Stimulated activated CD4-positive, alpha-beta T cell treated with anti-CD3 and anti-CD28 coated beads, Interleukin-1b, Interleukin-23, amount 100 ng/mL, for 4 hours (primary cell): ENCODE measurements around the gene GALNT6.

Experiments
- DNase-seq, 2 donors: peaks; one replicate each; pipeline ENCODE4 v3.0.0-alpha.2; 2020; ENCODE audit warnings: low read depth in 2 of 2

GALNT6 gene

DNA sequence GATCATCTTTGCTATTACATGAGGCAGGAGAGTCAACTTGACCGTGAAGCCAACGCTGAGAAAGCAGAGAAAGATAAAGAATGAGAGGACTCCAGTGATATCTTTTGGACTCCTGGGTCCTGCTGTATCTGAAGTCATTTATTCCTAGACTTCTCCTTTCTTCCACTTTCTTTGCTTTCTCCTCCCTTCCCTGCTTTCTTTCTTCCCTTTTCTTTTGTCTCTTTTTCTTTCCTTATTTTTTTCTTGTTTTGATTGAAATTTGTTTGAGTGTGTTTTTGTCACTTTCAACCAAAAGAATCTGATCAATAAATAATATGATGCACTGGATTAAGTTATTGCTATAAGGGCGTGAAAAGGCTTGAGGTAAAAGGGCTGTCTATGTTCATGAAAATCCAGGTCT lies 13.4 kb upstream of the GALNT6 start:
- DNase-seq = no peak

DNA sequence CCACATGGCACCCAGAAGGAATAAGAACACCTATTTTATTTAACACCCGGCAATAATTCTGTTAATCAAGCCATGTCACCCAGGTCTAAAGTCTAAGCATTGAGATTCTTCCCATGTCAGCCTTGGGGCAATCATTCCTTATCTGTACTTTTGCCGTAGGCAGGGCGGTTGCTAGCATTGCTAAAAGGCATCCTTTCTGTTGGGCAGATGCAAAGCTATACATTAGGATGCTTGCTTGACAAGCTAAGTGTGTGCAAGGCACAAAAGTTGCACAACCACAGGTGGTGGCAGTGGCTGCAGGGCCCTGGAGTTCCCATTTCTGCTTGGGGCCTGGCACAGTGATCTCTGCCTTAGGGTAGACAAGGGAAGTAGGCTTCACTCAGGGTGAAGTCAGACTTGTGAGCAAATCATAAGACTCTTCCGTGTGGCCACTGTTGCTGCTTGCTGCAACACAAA lies 12.5 kb upstream of the GALNT6 start:
- DNase-seq = no peak

DNA sequence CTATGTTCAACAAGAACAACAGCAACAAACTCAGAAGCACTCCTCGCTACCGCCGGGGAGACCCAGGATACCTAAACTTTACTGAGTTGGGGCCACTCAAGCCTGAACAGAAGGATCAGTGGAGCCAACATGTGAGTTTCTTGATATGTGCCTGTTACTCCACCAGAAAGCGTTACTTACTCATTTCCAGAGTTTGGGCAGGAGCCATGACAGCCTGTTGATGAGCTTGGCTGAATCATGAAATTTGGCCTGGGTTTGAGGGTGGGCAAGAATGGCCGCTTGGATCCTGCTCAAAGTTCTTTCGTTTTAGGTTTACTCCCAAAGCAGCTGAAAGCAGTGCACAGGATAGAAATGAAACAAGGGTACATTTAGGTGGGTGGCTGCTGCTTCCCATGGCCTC lies 12.0 kb upstream of the GALNT6 start:
- no peak for DNase-seq

DNA sequence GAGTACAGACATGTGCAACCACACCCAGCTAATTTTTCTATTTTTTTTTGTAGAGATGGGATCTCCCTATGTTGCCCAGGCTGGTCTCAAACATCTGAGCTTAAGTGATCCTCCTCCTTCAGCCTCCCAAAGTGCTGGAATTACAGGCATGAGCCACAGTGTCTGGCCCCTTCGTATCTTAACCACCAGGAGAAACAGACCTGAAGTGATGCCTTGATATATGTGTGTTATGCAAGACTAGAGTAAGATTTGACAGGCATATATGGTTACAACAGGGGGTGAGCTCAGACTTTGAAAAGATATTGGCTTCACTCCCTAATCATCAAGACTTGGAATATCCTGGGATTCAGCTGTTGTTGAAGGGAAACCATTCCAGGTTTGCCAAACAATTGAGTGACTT lies 10.7 kb upstream of the GALNT6 start:
- DNase-seq = no peak

DNA sequence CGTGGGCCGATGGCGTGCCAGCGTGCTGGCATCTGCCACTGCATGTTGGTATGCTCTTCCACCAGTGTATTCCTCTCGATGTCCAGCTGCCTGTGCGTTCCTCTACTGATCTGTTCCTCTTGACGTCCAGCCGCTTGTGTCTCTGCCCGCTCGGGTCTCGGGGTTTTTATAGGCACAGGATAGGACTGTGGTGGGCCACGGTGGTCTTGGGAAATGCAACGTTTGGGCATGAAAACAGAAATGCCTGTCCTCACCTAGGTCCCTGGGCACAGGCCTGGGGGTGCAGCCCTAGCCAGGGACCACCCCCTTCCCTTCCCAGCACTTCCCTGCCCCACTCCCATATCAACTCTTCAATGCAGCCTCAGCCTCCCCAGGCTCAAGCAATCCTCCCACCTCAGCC lies 10.3 kb upstream of the GALNT6 start:
- no peak for DNase-seq

DNA sequence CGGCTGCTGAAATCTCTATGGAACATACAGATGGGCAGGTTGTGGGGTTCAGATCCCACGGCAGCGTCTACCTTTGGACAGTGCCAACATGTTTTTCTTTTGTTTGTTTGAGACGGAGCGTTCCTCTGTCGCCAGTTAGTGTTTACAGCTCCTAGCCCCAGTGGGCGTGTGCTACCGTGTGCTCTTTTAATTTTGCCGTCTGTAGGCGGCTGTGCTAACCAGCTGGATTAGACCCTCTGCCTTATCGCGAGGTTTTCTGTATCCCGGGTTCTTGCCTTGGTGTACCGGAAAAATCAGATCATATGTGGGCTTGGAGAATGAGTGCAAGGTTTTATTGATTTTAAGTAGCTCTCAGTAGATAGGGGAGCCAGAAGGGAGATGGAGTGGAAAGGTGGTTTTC lies 9.8 kb upstream of the GALNT6 start:
- DNase-seq = no peak

DNA sequence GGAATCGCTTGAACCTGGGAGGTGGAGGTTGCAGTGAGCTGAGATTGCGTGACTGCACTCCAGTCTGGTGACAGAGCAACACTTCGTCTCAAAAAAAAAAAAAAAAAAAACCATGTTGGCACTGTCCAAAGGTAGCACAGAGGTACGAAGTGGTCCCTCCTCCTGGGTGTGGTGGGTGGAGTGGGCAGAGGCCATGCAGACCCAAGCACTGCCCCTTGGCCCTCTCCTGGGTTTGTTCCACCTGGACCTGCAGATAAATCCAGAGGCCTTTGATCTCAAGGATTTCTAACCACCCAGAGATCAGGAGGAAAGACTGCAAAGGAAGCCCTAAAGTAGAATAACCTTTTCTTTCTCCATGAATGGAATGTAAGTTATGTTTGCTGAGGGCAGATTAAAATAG lies 8.7 kb upstream of the GALNT6 start:
- DNase-seq = no peak

DNA sequence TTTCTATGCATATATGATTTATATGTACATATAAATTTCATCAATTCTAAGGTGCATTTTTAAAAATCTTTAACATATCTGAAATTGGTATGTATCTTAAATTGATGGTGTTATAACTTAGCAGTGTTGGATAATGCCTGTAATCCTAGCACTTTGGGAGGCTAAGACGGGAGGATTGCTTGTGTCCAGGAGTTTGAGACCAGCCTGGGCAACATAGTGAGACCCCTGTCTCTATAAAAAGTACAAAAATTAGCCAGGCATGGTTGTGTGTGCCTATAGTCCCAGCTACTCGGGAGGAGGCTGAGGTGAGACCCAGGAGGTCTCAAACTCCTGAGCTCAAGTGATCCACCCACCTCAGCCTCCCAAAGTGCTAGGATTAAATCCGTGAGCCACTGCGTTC lies 6.5 kb upstream of the GALNT6 start:
- no peak for DNase-seq

DNA sequence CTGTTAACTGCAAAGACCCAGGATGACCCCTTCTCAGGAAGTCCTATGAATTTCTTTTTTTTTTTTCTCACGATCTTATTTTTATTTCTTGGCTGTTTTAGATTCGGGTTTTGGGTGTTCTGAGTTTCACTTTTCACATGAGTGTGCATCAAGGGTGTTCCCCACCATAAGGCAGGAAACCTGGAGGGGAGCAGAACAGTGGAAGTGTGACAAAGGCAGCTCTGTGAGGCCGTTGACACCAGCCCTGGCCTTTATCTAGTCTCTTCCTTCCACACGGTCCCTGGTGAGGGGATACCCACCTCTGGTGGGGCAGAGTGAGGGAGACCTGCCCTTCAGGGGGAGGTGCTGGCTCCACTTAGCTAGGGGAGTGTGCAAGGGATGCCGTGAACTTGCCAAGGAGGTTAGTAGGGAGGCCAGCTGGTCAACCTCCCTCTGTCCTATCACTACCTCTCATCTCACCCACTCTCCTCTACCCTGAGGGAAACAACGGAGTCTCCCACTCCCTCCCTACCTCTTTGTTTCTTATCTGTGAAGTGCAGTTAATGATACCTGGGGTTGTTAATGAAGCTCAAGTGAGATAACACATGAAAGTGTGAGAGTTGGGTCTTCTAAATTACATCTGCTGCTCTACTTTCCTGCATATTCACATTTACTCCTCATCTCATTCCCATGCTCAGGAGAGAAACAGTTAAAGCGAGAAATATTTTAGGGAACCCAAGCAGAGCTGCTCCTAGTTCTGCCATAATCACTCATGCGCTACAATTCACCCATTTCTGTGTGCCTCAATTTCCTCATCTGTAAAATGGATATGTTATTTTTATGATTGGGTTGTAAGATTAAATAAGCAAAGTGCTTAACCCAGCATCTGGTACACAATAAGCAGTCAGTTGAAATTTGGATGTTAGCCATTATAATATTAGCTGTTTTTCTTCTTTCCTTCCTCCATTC lies 4.4 kb upstream of the GALNT6 start:
- DNase-seq = no peak

DNA sequence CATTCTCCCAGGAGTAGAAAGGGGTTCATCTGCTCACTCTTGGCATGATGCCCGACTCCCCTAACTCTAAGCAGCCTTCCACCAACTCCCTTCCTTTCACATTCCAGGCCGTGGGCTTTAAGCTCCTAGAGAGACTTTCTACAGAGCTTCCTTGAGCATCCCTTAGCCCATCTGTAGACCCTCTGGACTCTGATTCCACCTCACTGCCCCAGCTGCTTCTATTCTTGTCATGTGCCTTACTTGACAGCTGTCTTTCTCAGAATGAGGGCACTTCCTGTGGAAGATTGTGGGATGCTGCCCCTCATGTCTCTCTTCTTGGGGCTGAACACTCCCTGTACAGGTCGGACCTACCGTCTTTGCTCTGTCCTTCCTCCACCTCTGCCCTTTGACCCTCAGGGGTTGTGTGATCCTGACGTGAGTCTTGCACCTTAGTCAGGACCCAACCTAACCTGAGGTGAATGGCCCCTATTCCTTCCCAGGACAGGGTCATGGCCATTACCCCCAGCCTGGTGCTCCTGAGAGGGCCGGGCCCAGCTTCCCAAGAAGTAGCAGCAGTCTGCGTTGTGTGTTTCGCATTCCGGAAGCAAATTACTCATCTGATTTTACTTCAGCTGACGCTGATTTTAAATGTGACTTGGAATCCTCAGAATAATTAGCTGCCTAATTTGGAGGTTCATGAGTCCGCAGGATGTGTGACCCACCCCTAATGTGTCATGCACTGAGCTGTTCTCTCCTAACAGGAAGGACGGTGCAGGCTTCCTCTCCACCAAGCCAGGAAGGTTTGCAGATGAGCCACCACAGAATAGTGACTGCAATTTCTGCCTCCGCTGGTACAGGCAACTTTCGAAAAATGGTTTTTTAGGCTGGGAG lies 2.7 kb upstream of the GALNT6 start:
- DNase-seq = peak; percentile 14 to 43

DNA sequence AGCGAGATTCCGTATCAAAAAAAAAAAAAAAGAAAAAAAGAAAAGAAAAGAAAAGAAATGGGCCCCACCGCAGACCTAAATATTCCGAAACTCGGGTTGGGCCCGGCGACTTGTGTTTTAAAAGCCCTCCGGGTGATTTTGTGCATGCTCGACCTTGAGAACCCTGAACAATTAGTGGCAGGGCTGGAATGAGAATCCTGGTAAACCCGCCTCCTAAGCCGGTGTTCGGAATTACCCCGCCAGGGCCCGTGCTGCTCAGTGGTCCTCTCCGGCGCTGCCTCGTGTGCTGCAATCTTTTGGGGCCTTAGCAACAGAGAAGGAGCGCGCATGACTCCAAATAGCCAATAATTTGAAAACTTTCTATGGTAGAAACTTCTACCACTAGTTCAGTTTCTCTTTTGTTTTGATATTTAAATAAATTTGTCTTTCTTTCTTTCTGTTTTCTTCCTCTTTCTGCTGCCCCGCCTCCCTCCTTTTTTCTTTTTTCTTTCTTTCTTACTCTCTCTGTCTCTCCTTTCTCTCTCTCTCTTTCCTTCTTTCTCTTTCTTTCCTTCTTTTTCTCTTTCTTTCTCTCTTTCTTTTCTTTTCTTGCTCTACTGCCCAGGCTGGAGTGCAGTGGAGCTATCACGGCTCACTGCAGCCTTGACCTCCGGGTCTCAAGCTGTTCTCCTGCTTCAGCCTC lies 1.5 kb upstream of the GALNT6 start:
- DNase-seq = peak in 1 of 2 donors; percentile 21

DNA sequence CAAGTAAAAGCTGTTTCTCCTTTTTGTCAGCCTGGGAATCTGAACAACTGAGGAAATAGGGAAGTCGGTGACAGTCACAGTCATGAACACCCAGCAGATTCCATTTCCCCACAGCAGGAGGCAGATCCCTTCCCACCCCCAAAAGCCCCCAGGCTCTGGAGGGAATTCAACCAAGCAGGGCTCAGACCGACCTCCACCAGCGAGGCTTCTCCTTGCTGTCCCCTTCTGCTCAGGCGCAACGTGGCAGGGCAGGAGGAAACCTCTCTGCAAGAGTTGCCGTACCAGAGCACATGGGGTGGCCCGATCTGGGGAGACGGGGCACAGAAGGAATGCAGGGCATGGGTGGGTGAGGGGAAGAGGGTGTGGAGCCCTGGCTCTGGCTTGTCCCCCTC lies 319 bp downstream of the GALNT6 start:
- peak in 1 of 2 donors; percentile 24 for DNase-seq

DNA sequence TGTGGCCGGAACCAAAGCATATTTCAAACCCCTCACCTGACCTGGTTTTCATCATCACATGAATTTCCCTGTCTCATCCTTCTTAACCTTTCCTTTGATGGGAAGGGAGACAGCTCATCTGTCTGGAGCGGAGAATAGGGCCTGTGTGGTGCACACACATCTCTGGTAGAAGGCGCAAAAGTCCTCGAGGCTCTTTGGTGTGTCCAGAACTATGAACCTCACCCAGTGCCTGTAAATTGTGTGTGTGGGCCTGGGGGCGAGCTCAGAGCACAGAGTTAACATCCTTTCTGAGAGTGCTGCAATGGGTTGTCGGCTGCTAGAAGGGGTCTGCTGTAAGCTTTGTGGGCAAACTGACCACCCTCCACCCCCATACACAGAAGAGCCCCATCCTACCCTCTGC lies 749 bp downstream of the GALNT6 start:
- DNase-seq = no peak

DNA sequence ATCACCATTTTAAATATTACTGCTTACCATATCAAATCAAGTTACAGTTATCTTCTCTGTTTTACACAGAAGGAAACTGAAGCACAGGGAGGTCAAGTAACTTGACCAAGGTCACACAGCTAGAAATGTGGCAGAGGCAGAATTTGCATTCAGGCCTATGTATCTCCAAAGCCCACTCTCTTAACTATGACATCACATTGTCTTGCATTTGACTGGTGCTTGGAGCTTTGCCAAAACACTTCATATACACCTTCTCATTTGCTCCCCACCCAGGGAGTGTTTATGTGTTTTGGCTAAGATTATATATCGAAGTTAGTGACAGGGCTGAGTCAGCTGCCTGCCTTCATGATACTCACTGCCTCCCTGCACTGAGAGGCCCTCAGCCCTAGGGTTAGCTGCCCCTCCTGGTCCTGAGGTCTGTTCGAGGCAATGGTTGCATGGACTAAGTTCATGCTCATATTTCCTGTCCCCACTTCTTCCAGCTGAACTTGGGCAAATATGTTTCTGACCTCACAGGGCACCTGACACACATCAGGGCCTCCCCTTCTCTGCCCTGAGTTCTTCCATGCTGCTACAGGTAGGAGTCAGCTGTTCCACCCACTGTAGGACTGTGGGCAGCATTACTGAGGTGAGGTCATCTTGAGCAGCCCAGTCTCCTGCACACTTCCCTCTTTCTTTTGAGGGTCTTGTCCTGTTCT lies 1.8 kb downstream of the GALNT6 start:
- no peak for DNase-seq

DNA sequence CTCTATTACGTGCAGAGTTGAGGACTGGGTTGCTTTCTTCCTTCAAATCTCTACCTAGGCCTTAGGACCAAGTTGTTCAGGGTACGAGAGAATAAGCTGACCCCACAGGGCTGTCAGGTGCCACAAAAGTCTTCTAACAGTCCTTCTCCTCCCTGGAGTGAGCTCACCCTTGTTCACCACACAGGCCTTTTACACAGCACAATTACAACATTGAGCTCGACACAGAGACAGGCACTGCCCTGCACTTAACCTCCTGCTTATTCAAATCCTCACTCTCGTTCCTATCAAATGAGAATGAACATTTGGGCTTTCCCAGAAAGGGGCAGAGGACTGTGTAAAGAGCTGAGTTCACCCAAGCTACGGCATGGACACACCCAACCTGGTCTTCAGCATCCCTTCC lies 2.4 kb downstream of the GALNT6 start:
- no peak for DNase-seq

DNA sequence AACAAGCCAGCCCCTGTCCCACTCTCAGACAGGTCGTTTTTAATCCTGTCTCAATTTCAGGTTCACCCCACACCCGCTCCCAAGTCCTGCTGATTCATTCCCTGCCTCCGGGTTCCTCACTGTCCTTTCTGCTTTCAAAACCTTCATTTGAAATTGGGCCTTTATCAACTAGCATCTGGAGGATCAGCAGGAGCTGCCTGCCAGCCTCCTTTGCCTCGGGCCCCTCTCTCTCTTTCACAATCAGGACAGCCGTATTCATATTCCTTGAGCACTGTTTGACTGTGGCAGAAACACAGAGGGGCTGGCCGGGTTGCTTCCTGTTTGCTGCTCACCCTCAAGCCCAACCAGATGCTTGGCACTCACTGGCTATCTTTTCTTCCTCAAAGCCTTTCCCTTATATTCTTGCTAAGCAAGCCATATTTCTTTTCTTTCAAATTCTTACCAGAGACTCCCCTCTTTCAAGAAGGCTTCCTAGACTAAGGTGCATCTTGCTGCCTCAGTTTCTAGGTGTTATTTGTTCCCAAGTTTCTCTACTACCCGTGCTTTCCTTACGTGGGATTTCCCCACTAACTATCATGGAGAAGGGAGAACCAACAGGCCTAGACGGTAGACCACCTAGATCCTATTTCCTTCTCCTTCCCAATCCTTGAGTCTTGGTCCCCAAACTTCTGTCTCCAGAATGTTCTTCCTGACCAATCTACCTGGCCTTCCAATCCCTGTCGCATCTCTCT lies 3.0 kb downstream of the GALNT6 start:
- DNase-seq = no peak

DNA sequence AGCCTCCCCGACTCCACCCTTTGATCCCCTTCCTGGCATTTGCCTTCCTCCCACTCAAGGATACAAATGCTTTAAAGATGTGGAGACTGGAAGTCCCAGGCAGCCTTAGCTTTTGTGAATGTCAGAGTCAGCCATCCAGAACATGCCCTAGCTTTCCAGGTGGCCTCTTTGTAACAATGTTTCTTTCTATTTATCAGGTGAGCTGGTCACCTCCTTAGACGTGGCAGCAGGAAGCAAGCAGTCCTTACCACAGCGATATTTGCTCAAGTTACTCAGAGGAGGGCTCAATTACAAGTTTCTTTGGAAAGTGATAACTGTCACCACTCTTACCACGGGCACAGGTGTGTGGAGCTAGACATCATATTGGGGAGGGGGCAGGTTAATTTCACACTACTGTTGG lies 4.9 kb downstream of the GALNT6 start:
- DNase-seq = no peak

DNA sequence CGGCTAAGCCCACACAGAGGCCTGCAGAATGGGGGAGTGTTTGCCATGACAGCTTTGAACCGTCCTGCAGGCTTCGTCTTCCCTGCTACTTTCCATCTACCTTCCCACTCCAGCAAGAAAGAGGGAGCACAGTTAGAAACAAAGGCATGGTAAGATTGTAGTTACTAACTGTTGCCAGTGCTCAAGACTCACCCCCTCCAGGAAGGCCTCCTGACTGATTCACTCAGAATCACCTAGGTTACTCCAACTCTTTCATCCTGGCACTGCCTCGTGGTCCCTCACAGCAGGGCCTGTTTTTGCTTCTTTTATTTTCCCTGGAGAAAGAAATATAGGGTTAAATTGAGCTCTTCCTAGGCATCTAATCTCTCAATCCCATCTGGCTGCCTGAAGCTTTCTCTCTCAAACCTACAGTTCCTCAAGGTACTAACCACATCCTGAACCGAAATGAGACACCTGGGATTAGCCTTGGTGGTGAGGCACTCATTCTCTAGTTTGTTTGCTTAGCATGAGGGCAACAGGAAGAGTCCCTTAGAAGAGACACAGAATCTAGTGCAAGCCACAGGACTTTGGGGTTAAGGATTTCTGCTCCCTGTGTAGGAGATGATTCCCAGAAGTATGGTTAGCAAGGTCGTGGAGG lies 7.8 kb downstream of the GALNT6 start:
- DNase-seq = no peak

DNA sequence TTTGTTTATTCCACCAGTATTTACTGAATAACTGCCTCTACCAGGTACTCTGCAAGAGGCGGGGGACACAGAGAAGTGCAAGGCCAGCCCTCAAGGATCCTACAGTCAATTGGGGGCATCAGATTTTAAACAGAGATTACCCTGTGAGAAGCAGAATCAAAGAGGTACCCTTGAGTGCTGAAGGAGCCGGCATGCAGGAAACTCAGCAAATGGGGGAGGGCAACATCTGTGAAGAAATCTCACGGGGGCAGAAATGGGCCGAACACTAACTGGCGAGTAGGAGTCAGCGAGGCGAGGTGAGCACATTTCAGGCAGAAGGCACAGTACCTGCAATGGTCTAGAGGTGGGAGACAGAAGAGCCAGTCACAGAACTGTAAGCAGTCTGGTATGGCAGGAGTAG lies 9.0 kb downstream of the GALNT6 start:
- DNase-seq = no peak
